Trophoblast cell (in vitro differentiated cells and primary cell): Measurements from ENCODE around the gene FASLG.

Experiments
- DNase-seq, 2 donors: peaks; one replicate each; pipeline ENCODE4 v3.0.0-alpha.2; 2016
- H2AFZ ChIP-seq: 2 replicates; pipeline ENCODE4 v1.6.1; 2013; ENCODE audit warnings: low read length, moderate library complexity, mild to moderate bottlenecking; ENCODE audit not compliant: insufficient read depth, poor library complexity
- H2AK5ac ChIP-seq: 2 replicates; pipeline ENCODE4 v1.6.1; 2013; ENCODE audit warnings: mild to moderate bottlenecking, low read length
- H2BK120ac ChIP-seq: 2 replicates; pipeline ENCODE4 v1.6.1; 2013; ENCODE audit warnings: low read length, mild to moderate bottlenecking, moderate library complexity; ENCODE audit not compliant: insufficient read depth, poor library complexity
- H2BK12ac ChIP-seq: 2 replicates; pipeline ENCODE4 v1.6.1; 2013; ENCODE audit warnings: mild to moderate bottlenecking, low read length, moderate library complexity
- H2BK5ac ChIP-seq: 2 replicates; pipeline ENCODE4 v1.6.1; 2013; ENCODE audit warnings: low read length, low read depth, moderate library complexity, mild to moderate bottlenecking; ENCODE audit not compliant: poor library complexity
- H3K14ac ChIP-seq: 2 replicates; pipeline ENCODE4 v1.6.1; 2013; ENCODE audit warnings: mild to moderate bottlenecking, low read length
- H3K18ac ChIP-seq: 2 replicates; pipeline ENCODE4 v1.6.1; 2013; ENCODE audit warnings: mild to moderate bottlenecking, low read length
- H3K23ac ChIP-seq: 2 replicates; pipeline ENCODE4 v1.6.1; 2013; ENCODE audit warnings: low read length
- H3K27ac ChIP-seq: 2 replicates; pipeline ENCODE4 v1.5.1; 2013; ENCODE audit warnings: low read depth, mild to moderate bottlenecking, inconsistent platforms, low read length, moderate library complexity
- H3K27me3 ChIP-seq: 2 replicates; pipeline ENCODE4 v1.6.1; 2013; ENCODE audit warnings: inconsistent platforms, mild to moderate bottlenecking, low read length, moderate library complexity; ENCODE audit not compliant: insufficient read depth
- H3K36me3 ChIP-seq, 2 experiments: 1 replicate in 1 of 2; 2 replicates in 1 of 2; pipeline ENCODE4 v1.6.1; 2013; ENCODE audit warnings: low read length in 2 of 2, mild to moderate bottlenecking in 2 of 2, moderate library complexity in 1 of 2; ENCODE audit not compliant: insufficient read depth in 2 of 2, control insufficient read depth in 1 of 2
- H3K4ac ChIP-seq: 2 replicates; pipeline ENCODE4 v1.6.1; 2013; ENCODE audit warnings: low read depth, mild to moderate bottlenecking, low read length, moderate library complexity
- H3K4me1 ChIP-seq, 2 experiments: 1 replicate in 1 of 2; 2 replicates in 1 of 2; pipeline ENCODE4 v1.6.1; 2013; ENCODE audit warnings: low read length in 2 of 2, mild to moderate bottlenecking in 2 of 2, moderate library complexity in 1 of 2; ENCODE audit not compliant: insufficient read depth in 2 of 2, control insufficient read depth in 1 of 2
- H3K4me2 ChIP-seq: 2 replicates; pipeline ENCODE4 v1.6.1; 2013; ENCODE audit warnings: inconsistent platforms, mild to moderate bottlenecking, low read length, moderate library complexity
- H3K4me3 ChIP-seq: 2 replicates; pipeline ENCODE4 v1.5.1; 2013; ENCODE audit warnings: mild to moderate bottlenecking, low read depth, low read length, inconsistent platforms
- H3K79me1 ChIP-seq: one replicate; pipeline ENCODE4 v1.6.1; 2013; ENCODE audit warnings: low read length
- H3K79me2 ChIP-seq: 2 replicates; pipeline ENCODE4 v1.6.1; 2013; ENCODE audit warnings: low read length, mild to moderate bottlenecking; ENCODE audit not compliant: control insufficient read depth, insufficient read depth, poor library complexity
- H3K9ac ChIP-seq: 2 replicates; pipeline ENCODE4 v1.6.1; 2013; ENCODE audit warnings: mild to moderate bottlenecking, low read length
- H3K9me3 ChIP-seq: 2 replicates; pipeline ENCODE4 v1.6.1; 2013; ENCODE audit warnings: low read depth, mild to moderate bottlenecking, control low read depth, inconsistent platforms, low read length; ENCODE audit not compliant: insufficient read depth
- H4K12ac ChIP-seq: 2 replicates; pipeline ENCODE4 v1.6.1; 2013; ENCODE audit warnings: low read depth, mild to moderate bottlenecking, low read length, moderate library complexity
- H4K8ac ChIP-seq: 2 replicates; pipeline ENCODE4 v1.6.1; 2013; ENCODE audit warnings: low read depth, mild to moderate bottlenecking, low read length, moderate library complexity
- H4K91ac ChIP-seq: one replicate; pipeline ENCODE4 v1.6.1; 2013; ENCODE audit warnings: low read depth, mild to moderate bottlenecking, low read length, moderate library complexity
- WGBS: extraction: QIAGEN DNeasy Blood & Tissue Kit; methylation state at CpG from one replicate; pipeline ENCODE4 v1.1.7; 2013; ENCODE audit warnings: missing lambda C conversion rate; ENCODE audit not compliant: insufficient read length, insufficient coverage; ENCODE audit errors: extremely low coverage; 5-methylcytosine and 5-hydroxymethylcytosine counted together

The FASLG gene

DNA sequence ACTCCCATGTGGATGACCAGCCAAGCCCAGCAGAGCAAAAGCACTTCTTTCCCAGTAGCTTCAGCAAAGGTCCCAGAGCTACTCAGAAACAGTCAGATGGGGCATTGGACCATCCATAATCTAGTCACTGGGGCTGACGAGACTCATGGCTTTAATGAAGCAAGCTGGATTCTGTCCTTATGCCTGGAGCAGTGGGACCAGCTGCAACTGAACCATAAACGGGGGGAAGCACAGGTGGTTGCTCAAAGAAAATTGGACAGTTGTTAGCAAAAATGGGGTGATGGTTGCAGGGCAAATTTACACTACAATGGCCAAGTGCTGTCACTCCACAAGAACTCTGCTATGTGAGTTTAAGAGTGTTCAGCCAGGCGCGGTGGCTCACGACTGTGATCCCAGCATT is 17.4 kb upstream of the FASLG start:
- H2AFZ ChIP-seq: no peak overlapping the region
- no peak overlapping the region for H3K4me2 ChIP-seq
- H3K36me3 ChIP-seq: no peaks in the 10 kb centered on the region
- H3K18ac ChIP-seq: no peak overlapping the region
- H2AK5ac ChIP-seq: no peak overlapping the region
- H3K4me1 ChIP-seq: peaks cover 29 to 30% of the 10 kb centered on the region in 2 experiments
- peaks cover 26% of the 10 kb centered on the region for H3K79me1 ChIP-seq
- DNase-seq: no peak
- H3K27me3 ChIP-seq: no peaks in the 10 kb centered on the region
- no peak overlapping the region for H3K9ac ChIP-seq
- peaks cover 4% of the 10 kb centered on the region for H3K79me2 ChIP-seq
- H4K12ac ChIP-seq: no peak overlapping the region
- H3K14ac ChIP-seq: no peak overlapping the region
- H4K8ac ChIP-seq: no peak overlapping the region
- no peak overlapping the region for H3K23ac ChIP-seq
- WGBS: no CpG with 5 or more reads among the region's 5 CpGs
- no peak overlapping the region for H3K4ac ChIP-seq
- peak overlapping the region; percentile 15 for H2BK12ac ChIP-seq
- no peaks in the 10 kb centered on the region for H3K9me3 ChIP-seq
- H2BK120ac ChIP-seq: peak overlapping the region; percentile 14
- H2BK5ac ChIP-seq: no peak overlapping the region
- no peak overlapping the region for H3K4me3 ChIP-seq
- no peak overlapping the region for H3K27ac ChIP-seq
- H4K91ac ChIP-seq: peak overlapping the region; percentile 61

DNA sequence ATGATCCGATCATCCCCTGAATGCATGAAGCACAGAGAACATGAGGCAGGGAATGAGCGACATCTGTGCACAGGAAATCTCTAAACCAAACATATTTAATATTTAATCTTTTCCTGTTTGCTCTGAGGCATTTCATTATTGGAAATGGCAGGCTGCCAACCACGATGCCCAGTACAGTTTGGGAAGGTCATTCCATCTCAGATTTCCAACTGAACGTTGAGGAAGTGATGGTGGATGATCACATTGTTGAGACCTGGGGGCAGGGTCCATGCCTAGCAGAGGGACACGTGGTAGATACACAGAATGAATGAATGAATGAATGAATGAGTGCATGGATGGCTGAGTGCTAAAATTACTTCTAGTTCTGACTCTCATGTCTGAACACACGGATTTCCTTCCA is 15.9 kb upstream of the FASLG start:
- H3K79me2 ChIP-seq: peaks cover 4% of the 10 kb centered on the region
- H3K4me2 ChIP-seq: no peak overlapping the region
- no peak overlapping the region for H3K14ac ChIP-seq
- no peaks in the 10 kb centered on the region for H3K36me3 ChIP-seq
- no peak overlapping the region for H4K91ac ChIP-seq
- WGBS: no CpG with 5 or more reads among the region's 6 CpGs
- H3K18ac ChIP-seq: no peak overlapping the region
- H2BK120ac ChIP-seq: no peak overlapping the region
- H3K4ac ChIP-seq: no peak overlapping the region
- H2AK5ac ChIP-seq: peak overlapping the region; percentile 27
- no peak overlapping the region for H4K12ac ChIP-seq
- H4K8ac ChIP-seq: no peak overlapping the region
- no peak overlapping the region for H3K4me3 ChIP-seq
- H3K23ac ChIP-seq: no peak overlapping the region
- no peak for DNase-seq
- no peak overlapping the region for H3K27ac ChIP-seq
- peaks cover 24% of the 10 kb centered on the region for H3K79me1 ChIP-seq
- H3K4me1 ChIP-seq: peaks cover 22 to 24% of the 10 kb centered on the region in 2 experiments
- H2BK12ac ChIP-seq: peak overlapping the region; percentile 42
- H3K27me3 ChIP-seq: no peaks in the 10 kb centered on the region
- H2AFZ ChIP-seq: no peak overlapping the region
- H3K9ac ChIP-seq: no peak overlapping the region
- no peak overlapping the region for H2BK5ac ChIP-seq
- H3K9me3 ChIP-seq: no peaks in the 10 kb centered on the region

GRCh38 chr1:172646653-172647052 is 12.2 kb upstream of the FASLG start:
- Histone ChIP-seq H3K23ac (no peak overlapping the region), H3K18ac (no peak overlapping the region), H3K79me1 (peaks cover 2% of the 10 kb centered on the region), H2AK5ac (no peak overlapping the region), H4K91ac (no peak overlapping the region), H3K4me3 (no peak overlapping the region), H4K12ac (no peak overlapping the region), H3K36me3 (no peaks in the 10 kb centered on the region), H2BK120ac (no peak overlapping the region), H3K4ac (no peak overlapping the region), H2AFZ (no peak overlapping the region), H3K79me2 (no peaks in the 10 kb centered on the region), H3K9me3 (no peaks in the 10 kb centered on the region), H3K4me1 (peaks cover 5 to 9% of the 10 kb centered on the region in 2 experiments), H3K27me3 (no peaks in the 10 kb centered on the region), H3K9ac (no peak overlapping the region), H3K14ac (no peak overlapping the region), H3K4me2 (no peak overlapping the region), H3K27ac (no peak overlapping the region), H2BK12ac (no peak overlapping the region), H4K8ac (no peak overlapping the region), H2BK5ac (no peak overlapping the region)
- no CpG with 5 or more reads among the region's 1 CpG for WGBS
- peak; percentile 93 to 98 for DNase-seq

DNA sequence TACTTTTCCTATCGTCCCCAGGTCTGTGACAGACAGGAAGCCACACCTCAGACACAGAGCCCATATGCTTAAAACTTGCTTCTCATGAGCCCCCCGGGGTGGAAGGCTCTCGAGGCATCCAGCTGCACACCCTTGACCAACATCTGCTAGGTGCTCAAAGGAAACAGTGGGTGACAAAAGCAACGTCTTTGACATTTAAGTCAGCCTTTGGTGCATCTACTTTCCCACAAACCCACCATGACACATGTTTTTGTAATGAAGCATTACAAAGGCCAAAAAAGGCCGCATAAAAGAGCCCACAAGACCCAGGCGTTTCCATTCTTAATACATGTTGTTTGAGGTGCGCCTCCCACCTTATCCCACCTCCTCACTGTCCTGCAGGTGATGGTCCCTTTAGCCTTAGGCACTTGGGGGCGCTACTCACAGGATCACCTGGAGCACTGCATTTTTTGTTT is 11.8 kb upstream of the FASLG start:
- H3K9ac ChIP-seq: no peak overlapping the region
- H3K36me3 ChIP-seq: no peaks in the 10 kb centered on the region
- no peak overlapping the region for H2AFZ ChIP-seq
- no peak overlapping the region for H4K12ac ChIP-seq
- no peak overlapping the region for H2BK12ac ChIP-seq
- H3K4me1 ChIP-seq: peaks cover 5 to 9% of the 10 kb centered on the region in 2 experiments
- no peaks in the 10 kb centered on the region for H3K27me3 ChIP-seq
- H2BK5ac ChIP-seq: no peak overlapping the region
- no peak overlapping the region for H3K4ac ChIP-seq
- no peak overlapping the region for H3K4me2 ChIP-seq
- no peaks in the 10 kb centered on the region for H3K79me2 ChIP-seq
- H3K79me1 ChIP-seq: peaks cover 2% of the 10 kb centered on the region
- H4K91ac ChIP-seq: no peak overlapping the region
- no peak overlapping the region for H3K18ac ChIP-seq
- no peak overlapping the region for H3K23ac ChIP-seq
- no peak for DNase-seq
- H3K27ac ChIP-seq: no peak overlapping the region
- no peak overlapping the region for H3K4me3 ChIP-seq
- H2BK120ac ChIP-seq: no peak overlapping the region
- WGBS: no CpG with 5 or more reads among the region's 8 CpGs
- no peak overlapping the region for H3K14ac ChIP-seq
- no peak overlapping the region for H4K8ac ChIP-seq
- H3K9me3 ChIP-seq: no peaks in the 10 kb centered on the region
- H2AK5ac ChIP-seq: peak overlapping the region; percentile 44
